CD4-positive, alpha-beta T cell treated with Interleukin-6 for 4 hours (primary cell): Measurements from ENCODE around the gene CATSPER4.

Experiments used
- DNase-seq: peaks from one replicate; pipeline ENCODE4 v3.0.0-alpha.2; 2020; ENCODE audit warnings: mixed read lengths

Gene CATSPER4

DNA sequence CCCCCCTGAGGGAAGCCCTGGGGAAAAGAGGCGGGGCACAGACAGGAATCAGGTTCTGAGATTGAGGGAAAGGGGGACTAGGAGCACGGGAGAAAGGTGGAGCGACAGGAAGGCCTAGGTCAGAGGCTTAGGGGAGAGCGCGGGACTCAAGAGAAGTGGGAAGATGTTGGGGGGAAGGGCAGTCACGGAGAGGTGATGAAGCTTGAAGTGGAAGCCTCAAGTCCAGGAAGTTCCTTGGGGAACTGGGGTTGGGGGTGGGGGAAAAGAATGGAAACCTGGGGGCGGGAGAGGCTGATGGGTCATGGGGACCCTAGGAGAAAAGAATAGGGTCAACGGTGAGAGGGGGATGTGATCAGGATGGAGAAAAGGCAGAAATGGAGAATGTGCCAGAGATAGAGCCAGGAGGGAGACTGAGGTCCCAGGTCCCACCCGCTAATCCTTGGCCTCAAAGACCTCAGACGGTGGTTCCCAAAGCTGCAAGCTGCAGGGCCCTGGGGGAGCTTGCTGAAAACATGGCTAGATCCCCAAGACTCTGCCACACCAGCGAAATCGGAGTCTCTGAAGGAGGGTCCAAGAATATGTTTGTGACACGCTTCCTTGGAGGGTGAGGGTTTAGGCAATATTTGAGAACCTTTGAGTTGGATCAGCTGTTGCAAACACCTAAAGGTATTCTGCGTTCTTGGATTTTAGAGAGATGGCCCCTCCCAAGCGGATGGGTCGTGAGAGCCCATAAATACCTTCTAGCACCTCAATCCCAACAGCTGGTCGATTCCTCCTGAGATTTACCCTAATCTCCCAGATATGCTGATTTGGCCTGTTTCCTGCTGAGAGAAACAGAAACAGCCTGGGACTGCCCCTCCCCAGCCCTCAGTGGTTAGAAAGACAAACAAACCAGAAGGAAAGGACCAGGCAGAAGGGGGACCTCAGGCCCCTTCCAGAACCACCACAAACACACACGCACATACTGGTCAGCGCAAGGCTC lies 25.2 kb upstream of the CATSPER4 start:
- no peak for DNase-seq

DNA sequence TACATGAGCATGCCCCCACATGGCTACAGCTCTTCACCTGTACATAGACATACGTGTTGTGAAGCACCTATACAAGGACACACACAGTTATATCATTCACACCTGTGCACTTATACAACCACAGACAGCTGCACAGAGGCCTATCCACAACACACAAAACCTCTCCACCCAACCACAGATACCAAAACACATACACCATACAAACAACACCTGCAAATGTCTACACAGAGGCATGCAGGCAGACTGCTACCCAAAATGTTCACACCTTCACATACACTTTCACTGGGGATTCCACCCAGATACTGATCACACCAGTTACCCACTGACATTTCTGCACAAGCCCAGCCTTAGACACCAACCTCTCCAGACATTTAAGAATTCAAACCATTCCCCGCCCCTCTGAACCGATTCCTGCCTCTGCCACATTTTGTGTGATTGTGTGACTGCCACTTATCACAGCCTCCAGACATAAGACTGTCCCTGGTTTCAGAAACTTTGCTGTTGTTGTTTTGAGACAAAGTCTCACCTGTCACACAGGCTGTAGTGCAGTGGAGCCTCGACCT lies 23.6 kb upstream of the CATSPER4 start:
- DNase-seq = no peak

GRCh38 chr1:26168410-26169197 lies 21.8 kb upstream of the CATSPER4 start, which contains the start of gene C1orf232:
TSS of gene C1orf232 (minus strand) at chr1:26168963. CDS start at chr1:26168499, 464 bp downstream.
- no peak for DNase-seq

GRCh38 chr1:26169198-26169554 lies 21.2 kb upstream of the CATSPER4 start:
- no peak for DNase-seq

GRCh38 chr1:26169669-26170471 lies 20.5 kb upstream of the CATSPER4 start, which contains the start of gene ZNF593:
TSS of gene ZNF593 (plus strand) at chr1:26169908. CDS start at chr1:26169984, 76 bp downstream.
- DNase-seq = peak; percentile 88

DNA sequence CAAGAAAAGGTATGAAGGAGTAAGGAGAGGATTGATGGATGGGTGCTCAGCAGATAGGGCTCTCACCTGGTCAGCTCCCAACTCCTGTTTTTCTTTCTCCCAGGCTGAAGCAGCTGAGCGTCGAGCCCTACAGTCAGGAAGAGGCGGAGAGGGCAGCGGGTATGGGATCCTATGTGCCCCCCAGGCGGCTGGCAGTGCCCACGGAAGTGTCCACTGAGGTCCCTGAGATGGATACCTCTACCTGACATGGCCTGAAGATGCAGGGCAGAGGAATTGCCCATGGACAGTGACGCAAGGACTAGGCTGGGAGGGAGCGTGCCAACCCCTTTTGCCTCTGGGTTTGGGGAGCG lies 20.0 kb upstream of the CATSPER4 start:
- no peak for DNase-seq

DNA sequence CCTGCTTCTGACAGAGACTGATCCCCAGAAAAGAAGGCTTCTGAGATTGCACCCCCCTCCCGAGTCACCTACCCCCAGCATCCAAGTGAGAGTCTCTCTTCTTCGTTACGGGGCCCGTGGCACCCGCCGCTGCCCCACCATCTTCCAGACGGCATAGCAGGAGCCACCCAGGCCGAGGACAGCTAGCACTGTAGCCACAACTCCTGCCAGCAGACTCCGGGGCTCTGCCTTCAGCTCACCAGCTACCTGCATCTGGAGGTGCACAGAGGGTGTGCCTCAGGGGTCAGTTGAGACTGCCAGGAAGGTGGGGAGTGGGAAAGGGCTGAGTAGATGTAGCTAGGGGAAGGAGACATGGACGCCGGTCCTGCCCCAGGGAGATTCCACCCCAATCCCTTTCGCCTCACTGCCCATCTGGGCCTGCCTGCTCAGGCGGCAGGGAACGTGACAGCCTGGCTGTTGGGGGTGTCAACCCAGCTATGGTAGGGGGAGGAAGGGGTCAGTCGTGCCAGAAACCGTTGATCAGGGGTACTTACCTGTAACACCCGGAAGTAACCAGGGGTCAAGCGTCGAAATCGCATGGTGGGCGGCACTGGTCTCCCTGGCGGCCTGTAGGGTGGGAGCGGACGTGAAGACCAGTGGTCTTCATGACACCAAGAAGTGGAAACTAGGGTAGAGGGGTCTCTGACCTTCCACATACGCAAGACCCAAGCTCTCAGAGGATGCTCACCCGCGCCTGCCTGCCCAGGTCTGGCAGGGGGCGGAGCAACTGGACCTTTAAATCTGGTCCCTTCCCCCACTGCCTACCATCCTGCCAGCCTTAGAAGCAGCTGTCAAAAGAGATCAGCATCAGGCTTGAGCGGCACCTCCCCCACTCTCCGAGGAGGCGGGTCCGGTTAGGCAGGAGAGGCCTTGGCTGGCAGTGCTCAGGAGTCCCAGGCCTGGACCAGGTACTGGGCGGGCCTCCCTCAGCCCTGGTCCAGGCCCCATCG lies 19.0 kb upstream of the CATSPER4 start, which contains the start of gene ZNF593OS:
Gene ZNF593OS, minus strand, starts transcription at position 749 of the 989 bp plus-strand sequence. Its CDS starts 171 bp downstream, at position 578.
- DNase-seq = no peak

DNA sequence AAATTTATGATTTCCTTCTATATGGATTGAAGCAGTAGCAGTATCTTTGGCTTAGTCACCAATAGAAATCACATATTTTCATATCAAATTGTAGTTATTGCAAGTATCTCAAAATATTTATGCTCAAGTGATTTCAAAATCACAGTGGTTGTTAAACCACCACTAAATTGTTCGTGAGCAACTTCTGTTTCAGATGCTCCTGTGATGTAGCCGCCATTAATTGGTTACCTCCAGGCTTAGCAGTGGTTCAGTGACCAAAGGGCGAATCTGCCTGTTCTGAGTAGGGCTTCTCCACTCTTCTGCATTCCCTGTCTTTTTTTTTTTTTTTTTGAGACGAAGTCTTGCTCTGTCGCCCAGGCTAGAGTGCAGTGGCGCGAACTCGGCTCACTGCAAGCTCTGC lies 15.1 kb upstream of the CATSPER4 start:
- DNase-seq = no peak

DNA sequence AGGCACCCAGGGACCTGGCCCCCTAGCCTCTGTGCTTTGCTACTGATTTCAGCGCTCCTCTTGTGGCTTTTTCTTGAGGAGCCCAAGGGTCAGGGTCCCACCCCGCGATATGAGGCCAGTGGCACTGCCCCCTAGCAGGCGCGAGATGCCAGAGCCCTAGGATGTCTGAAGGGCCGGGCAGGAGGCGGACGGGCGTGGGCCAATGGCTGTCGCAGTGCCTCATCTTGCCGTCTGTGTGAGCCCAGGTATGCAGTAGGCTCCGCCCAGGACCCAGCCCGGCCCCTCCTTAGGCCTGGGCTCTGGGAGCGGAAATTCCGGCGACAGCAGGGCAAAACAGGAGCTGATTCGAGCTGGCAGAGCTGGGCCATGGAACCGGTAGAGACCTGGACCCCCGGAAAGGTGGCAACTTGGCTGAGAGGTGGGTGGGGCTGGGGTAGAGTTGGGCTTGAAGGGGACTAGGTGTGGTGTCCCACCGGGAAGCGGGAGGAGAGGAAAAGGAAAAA lies 13.2 kb upstream of the CATSPER4 start, which contains the start of gene CNKSR1:
Gene CNKSR1, plus strand, starts transcription at position 310 of the 503 bp plus-strand sequence. Its CDS starts 57 bp downstream, at position 367.
- DNase-seq = peak; percentile 38

DNA sequence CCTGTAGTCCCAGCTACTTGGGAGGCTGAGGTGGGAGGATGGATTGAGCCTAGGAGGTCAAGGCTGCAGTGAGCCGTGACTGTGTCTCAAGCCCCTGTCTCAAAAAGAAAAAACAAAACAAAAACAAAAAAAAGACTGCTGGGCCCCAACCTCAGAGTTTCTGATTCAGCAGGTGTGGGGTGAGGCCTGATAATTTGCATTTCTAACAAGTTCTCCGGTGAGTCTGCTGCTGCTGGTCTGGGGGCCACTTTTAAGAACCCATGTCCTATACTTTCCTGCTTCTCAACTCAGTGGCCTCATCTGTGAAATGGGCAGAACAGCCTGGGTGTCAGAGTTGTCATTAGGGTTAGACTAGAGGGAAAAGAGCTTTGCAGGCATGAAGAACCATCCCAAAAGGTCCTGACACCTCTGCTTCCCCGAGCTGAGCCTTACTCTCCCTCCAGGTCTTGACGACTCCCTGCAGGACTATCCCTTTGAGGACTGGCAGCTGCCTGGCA lies 10.3 kb upstream of the CATSPER4 start:
- no peak for DNase-seq

DNA sequence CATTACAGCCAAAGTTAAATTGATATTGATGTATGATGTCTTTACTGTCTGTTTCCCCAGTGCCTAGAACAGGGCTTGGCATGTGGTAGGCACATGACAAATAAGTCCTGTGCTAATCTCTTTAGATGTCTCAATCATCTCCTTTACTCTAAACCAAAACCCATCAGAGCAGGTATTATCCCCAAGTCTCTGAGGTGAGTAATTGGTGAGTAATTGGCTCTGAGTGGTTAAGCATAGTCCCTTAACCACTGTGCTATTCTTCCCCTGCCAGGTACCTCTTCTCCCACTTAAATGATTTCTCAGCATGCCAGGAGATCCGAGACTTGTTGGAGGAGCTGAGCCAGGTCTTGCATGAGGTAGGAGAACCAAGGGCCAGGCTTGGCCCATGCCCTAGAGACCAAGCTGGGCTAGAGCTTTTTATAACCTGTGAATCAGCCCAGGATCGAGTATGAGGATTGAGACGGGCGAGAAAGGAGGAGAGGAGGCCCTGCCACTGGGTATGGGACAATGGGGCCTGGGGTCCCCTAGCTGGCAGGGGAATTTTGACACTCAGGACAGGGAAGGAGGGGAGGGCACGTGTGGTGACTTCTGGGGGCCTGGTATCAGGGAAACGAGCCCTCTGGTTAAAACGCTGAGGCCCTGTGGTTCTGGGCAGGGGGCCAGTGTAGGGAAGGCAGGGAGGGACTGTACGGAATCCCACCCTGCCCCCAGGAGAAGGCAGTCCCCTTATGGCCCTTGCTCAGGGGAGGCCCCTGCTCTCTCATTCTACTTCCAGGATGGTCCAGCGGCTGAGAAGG lies 8.6 kb upstream of the CATSPER4 start:
- DNase-seq = no peak

DNA sequence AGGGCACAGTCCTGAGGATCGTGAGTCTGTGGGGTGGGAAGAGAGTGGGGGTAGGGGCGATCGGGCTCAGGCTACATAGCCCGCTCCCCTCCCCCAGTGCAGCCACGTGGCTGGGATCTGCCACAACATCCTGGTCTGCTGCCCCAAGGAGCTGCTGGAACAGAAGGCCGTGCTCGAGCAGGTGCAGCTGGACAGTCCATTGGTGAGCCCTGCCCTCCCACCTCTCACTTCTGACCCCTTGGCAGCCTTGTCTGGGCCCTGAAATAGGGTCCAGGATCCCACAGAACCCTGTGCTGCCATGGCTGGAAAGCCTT lies 8.1 kb upstream of the CATSPER4 start:
- DNase-seq = no peak

DNA sequence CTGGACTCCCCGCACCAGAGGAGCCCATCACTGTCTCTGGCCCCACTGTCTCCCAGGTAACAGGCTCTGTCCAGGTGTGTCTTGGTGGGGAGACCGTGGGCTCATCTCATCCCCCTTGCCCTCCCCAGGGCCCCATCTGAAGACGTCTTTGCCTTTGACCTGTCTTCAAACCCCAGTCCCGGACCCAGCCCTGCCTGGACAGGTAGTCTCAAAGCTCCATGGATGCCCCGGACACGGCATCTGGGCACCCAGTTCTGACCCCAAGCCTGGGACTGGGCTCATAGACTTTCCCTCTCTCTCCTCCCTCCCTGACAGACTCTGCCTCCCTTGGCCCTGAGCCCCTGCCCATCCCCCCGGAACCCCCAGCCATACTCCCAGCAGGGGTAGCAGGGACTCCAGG lies 6.3 kb upstream of the CATSPER4 start:
- no peak for DNase-seq

GRCh38 chr1:26184883-26185282 lies 5.5 kb upstream of the CATSPER4 start:
- DNase-seq = no peak

- DNase-seq = no peak
These were observed 2.5 kb upstream of the CATSPER4 start for GRCh38 chr1:26187882-26188281.

- DNase-seq = no peak
These were observed 1.9 kb upstream of the CATSPER4 start for GRCh38 chr1:26188477-26188876.

GRCh38 chr1:26189331-26189730 lies 1.1 kb upstream of the CATSPER4 start:
- DNase-seq = no peak

- no peak for DNase-seq
These were observed 589 bp upstream of the CATSPER4 start for GRCh38 chr1:26189751-26190275.

GRCh38 chr1:26191739-26192138 lies 1.3 kb downstream of the CATSPER4 start:
- no peak for DNase-seq

DNA sequence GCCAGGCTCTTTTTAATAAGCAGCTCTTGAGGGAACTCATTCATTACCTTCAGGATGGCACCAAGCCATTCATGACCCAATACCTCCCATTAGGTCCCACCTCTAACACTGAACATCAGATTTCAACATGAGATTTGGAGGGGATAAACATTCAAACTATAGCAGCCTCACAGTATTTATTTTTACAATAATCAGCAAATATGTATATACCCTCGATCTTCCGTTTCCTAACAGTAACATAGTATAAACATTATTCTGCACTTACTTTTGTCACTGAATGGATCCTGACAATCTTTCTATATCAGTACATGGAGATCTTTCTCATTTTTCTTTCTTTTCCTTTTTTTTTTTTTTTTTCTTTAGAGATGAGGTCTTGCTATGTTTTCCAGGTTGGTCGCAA lies 5.4 kb downstream of the CATSPER4 start:
- no peak for DNase-seq
